Panc1 (cell line): ENCODE results near the gene RPS3. TPM values are rescaled to one million over a fixed set of nuclear protein-coding genes. Genes with fewer than 3 reads are reported as not detected.

Experiments
- ATAC-seq: fragments of 200-7000 bp; cut with Tn5 transposase; 2 replicates; pipeline ENCODE4 v1.9.1; 2020; ENCODE audit warnings: mild to moderate bottlenecking, moderate library complexity
- BruUV-seq: library from RNA; stranded (reverse); fragments of 400-500 nt; replicated peaks from 2 replicates; lab custom pipeline; 2021; lab: Mats Ljungman, UMichigan
- CTCF ChIA-PET: fragments of 300-600 bp; sonication (Branson Sonifier 250); formaldehyde crosslinking; loops from one replicate; lab custom pipeline; 2022; ENCODE audit warnings: antibody characterized with exemption; lab: Charles Lee
- POLR2A ChIA-PET: fragments of 300-600 bp; sonication (Branson Sonifier 250); formaldehyde crosslinking; loops from one replicate; lab custom pipeline; 2022; ENCODE audit warnings: antibody characterized with exemption; lab: Charles Lee
- DNase-seq: peaks from one replicate; pipeline ENCODE4 v3.0.0-alpha.2; 2010; ENCODE audit warnings: low read depth, low spot score
- H3K27ac ChIP-seq: 2 replicates; pipeline ENCODE4 v1.5.1; 2011; ENCODE audit warnings: mild to moderate bottlenecking, low read length, inconsistent platforms
- H3K27me3 ChIP-seq: fragments of 200-500 bp; sonication (Bioruptor generic); 2 replicates; pipeline ENCODE4 v1.6.0; 2014; ENCODE audit warnings: low read length, inconsistent platforms; ENCODE audit not compliant: control insufficient read depth, insufficient read depth
- H3K36me3 ChIP-seq: fragments of 200-500 bp; sonication (Bioruptor generic); 2 replicates; pipeline ENCODE4 v1.5.1; 2014; ENCODE audit warnings: inconsistent platforms, mild to moderate bottlenecking, low read length, moderate library complexity; ENCODE audit not compliant: control insufficient read depth, insufficient read depth
- H3K4me1 ChIP-seq: 2 replicates; pipeline ENCODE4 v1.5.1; 2011; ENCODE audit warnings: inconsistent platforms, mild to moderate bottlenecking, low read length, moderate library complexity; ENCODE audit not compliant: control insufficient read depth, insufficient read depth
- H3K4me3 ChIP-seq, 2 experiments: 2 replicates each; pipeline ENCODE4 v1.5.1; 2011 to 2012; ENCODE audit warnings: low read depth in 2 of 2, low read length in 2 of 2, mild to moderate bottlenecking in 2 of 2, inconsistent platforms in 1 of 2, moderate library complexity in 1 of 2
- H3K9me3 ChIP-seq: fragments of 200-500 bp; sonication (Bioruptor generic); 2 replicates; pipeline ENCODE4 v1.5.1; 2014; ENCODE audit warnings: low read depth, mild to moderate bottlenecking, inconsistent platforms, low read length, moderate library complexity; ENCODE audit not compliant: control insufficient read depth, insufficient read depth
- POLR2AphosphoS5 ChIP-seq: IDR thresholded peaks from 2 replicates; pipeline ENCODE4 v1.6.1; 2012; ENCODE audit warnings: mild to moderate bottlenecking, low read depth, low read length, moderate library complexity
- SIN3A ChIP-seq: IDR thresholded peaks from 2 replicates; pipeline ENCODE4 v1.6.1; 2012; ENCODE audit warnings: low read depth, mild to moderate bottlenecking, low read length, moderate library complexity, borderline replicate concordance; ENCODE audit not compliant: insufficient read depth
- TCF7L2 ChIP-seq: IDR thresholded peaks from 2 replicates; pipeline ENCODE4 v1.6.1; 2011; ENCODE audit warnings: mild to moderate bottlenecking, low read depth, low read length, inconsistent platforms
- in situ Hi-C: cut with HindIII; loops from 2 replicates; pipeline ENCODE4 v1.10.0; 2016; ENCODE audit warnings: low sequenced_read_pairs, low pct_unique_long_range_greater_than_20kb
- intact Hi-C: fragments of 100-400 bp; cut with micrococcal nuclease; formaldehyde crosslinking; loops from one replicate; pipeline ENCODE4 v1.10.0; 2022; ENCODE audit not compliant: unreplicated experiment
- total RNA-seq: library from RNA; stranded (reverse); gene quantifications from one replicate; pipeline ENCODE4 v1.2.1, GENCODE V29; 2021; ENCODE audit not compliant: unreplicated experiment
- TF ChIP-seq, protein P1 (sequence below), 2 experiments: IDR thresholded peaks; 2 replicates each; pipeline ENCODE4 v1.6.1; 2011 to 2012; ENCODE audit warnings: low read depth in 2 of 2, control low read depth in 1 of 2, low read length in 1 of 2, mild to moderate bottlenecking in 1 of 2, moderate library complexity in 1 of 2; ENCODE audit not compliant: insufficient read depth in 1 of 2
- TF ChIP-seq, protein P2 (sequence below): fragments of 450-650 bp; IDR thresholded peaks from 2 replicates; pipeline ENCODE4 v1.5.1; 2017; ENCODE audit warnings: mild to moderate bottlenecking

Gene RPS3
- total RNA-seq, 1 experiment from 2014 or later: 2,945 TPM

DNA sequence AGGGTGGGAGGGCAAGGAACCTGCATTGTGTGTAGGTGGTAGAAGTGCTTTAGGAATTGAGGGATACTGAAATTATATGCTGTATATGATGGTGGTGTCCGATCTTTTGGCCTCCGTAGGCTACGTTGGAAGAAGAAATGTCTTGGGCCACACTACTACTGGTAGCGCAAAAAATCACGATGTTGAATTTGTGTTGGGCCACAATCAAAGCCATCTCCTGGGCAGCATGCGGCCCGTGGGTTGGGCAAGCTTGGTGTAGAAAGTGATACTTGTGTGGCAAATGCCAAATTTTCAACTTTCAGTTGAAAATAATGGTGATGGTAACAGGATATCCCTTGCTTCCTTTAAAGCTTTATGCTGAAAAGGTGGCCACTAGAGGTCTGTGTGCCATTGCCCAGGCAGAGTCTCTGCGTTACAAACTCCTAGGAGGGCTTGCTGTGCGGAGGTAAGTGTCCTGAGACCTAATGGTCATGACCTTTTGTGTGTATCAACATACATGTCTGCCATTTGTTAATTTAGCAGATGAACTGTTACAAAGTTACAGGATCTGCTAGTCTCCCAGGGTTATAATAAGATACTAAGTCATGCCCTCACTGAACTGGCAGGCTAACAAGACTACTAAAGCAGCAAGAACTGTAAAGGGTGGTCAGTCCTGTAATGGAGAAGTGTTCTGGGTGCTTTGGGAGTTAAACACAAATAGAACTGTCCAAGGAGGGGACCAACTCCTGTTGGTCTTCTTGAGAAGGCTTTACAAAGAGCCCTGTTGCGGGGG, 2.9 kb downstream of the RPS3 start:
- H3K4me1 ChIP-seq: peaks cover 38% of the 10 kb centered on the region

GRCh38 chr11:75403037-75403436, 3.7 kb downstream of the RPS3 start:
- Histone ChIP-seq H3K27me3 (no peaks in the 10 kb centered on the region), H3K27ac (peak overlapping the region; percentile 60), H3K9me3 (no peaks in the 10 kb centered on the region), H3K4me3 (no peak overlapping the region), H3K36me3 (peaks cover 67% of the 10 kb centered on the region), H3K4me1 (peaks cover 38% of the 10 kb centered on the region)
- POLR2A ChIA-PET: no interaction called here
- ATAC-seq (no peak), DNase-seq (no peak)
- no peak; the same call in none of the 2 replicates for TF ChIP-seq POLR2AphosphoS5
- TF ChIP-seq, protein P1, sequence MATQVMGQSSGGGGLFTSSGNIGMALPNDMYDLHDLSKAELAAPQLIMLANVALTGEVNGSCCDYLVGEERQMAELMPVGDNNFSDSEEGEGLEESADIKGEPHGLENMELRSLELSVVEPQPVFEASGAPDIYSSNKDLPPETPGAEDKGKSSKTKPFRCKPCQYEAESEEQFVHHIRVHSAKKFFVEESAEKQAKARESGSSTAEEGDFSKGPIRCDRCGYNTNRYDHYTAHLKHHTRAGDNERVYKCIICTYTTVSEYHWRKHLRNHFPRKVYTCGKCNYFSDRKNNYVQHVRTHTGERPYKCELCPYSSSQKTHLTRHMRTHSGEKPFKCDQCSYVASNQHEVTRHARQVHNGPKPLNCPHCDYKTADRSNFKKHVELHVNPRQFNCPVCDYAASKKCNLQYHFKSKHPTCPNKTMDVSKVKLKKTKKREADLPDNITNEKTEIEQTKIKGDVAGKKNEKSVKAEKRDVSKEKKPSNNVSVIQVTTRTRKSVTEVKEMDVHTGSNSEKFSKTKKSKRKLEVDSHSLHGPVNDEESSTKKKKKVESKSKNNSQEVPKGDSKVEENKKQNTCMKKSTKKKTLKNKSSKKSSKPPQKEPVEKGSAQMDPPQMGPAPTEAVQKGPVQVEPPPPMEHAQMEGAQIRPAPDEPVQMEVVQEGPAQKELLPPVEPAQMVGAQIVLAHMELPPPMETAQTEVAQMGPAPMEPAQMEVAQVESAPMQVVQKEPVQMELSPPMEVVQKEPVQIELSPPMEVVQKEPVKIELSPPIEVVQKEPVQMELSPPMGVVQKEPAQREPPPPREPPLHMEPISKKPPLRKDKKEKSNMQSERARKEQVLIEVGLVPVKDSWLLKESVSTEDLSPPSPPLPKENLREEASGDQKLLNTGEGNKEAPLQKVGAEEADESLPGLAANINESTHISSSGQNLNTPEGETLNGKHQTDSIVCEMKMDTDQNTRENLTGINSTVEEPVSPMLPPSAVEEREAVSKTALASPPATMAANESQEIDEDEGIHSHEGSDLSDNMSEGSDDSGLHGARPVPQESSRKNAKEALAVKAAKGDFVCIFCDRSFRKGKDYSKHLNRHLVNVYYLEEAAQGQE (IDR thresholded peaks at IDR 0.05; ENCODE audit: insufficient read depth in 1 of 2, low read depth in 2 of 2, low read length in 1 of 2): no peak
- no peak for TF ChIP-seq SIN3A
- TF ChIP-seq, protein P2, sequence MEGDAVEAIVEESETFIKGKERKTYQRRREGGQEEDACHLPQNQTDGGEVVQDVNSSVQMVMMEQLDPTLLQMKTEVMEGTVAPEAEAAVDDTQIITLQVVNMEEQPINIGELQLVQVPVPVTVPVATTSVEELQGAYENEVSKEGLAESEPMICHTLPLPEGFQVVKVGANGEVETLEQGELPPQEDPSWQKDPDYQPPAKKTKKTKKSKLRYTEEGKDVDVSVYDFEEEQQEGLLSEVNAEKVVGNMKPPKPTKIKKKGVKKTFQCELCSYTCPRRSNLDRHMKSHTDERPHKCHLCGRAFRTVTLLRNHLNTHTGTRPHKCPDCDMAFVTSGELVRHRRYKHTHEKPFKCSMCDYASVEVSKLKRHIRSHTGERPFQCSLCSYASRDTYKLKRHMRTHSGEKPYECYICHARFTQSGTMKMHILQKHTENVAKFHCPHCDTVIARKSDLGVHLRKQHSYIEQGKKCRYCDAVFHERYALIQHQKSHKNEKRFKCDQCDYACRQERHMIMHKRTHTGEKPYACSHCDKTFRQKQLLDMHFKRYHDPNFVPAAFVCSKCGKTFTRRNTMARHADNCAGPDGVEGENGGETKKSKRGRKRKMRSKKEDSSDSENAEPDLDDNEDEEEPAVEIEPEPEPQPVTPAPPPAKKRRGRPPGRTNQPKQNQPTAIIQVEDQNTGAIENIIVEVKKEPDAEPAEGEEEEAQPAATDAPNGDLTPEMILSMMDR: no peak
- TF ChIP-seq TCF7L2: no peak
- CTCF ChIA-PET: no interaction called here
- no TSS peak for BruUV-seq
- intact Hi-C loops: no loop called here
- in situ Hi-C loops: no loop called here

More for the DNA sequence above, 2.9 kb downstream of the RPS3 start:
- in situ Hi-C loops (no loop called here), intact Hi-C loops (no loop called here)
- no peaks in the 10 kb centered on the region for H3K9me3 ChIP-seq
- H3K27ac ChIP-seq: peak overlapping the region; percentile 60
- POLR2A ChIA-PET: no interaction called here
- no peak for TF ChIP-seq TCF7L2
- TF ChIP-seq, protein P2: peak; percentile 23; the same call in 1 of the 2 replicates
- DNase-seq: no peak
- H3K4me3 ChIP-seq: peak overlapping the region; percentile 78 to 85
- no peak for ATAC-seq
- BruUV-seq: no TSS peak
- CTCF ChIA-PET: no interaction called here
- H3K27me3 ChIP-seq: no peaks in the 10 kb centered on the region
- peaks cover 67% of the 10 kb centered on the region for H3K36me3 ChIP-seq
